HEK293T (cell line): ENCODE results near the gene PLEKHA6.

Experiments
- ELF4 ChIP-seq: fragments of 450-650 bp; IDR thresholded peaks from 2 replicates; pipeline ENCODE4 v1.6.1; 2017; ENCODE audit warnings: antibody characterized with exemption
- FOXK2 ChIP-seq: fragments of 450-650 bp; IDR thresholded peaks from 2 replicates; pipeline ENCODE4 v1.6.1; 2016; ENCODE audit warnings: mild to moderate bottlenecking
- FOXM1 ChIP-seq: fragments of 450-650 bp; IDR thresholded peaks from 2 replicates; pipeline ENCODE4 v1.6.1; 2017; ENCODE audit warnings: mild to moderate bottlenecking, borderline replicate concordance
- SP1 ChIP-seq: fragments of 450-650 bp; IDR thresholded peaks from 2 replicates; pipeline ENCODE4 v1.6.1; 2017
- SUZ12 ChIP-seq: fragments of 450-650 bp; IDR thresholded peaks from 2 replicates; pipeline ENCODE4 v1.6.1; 2016; ENCODE audit warnings: mild to moderate bottlenecking

DNA sequence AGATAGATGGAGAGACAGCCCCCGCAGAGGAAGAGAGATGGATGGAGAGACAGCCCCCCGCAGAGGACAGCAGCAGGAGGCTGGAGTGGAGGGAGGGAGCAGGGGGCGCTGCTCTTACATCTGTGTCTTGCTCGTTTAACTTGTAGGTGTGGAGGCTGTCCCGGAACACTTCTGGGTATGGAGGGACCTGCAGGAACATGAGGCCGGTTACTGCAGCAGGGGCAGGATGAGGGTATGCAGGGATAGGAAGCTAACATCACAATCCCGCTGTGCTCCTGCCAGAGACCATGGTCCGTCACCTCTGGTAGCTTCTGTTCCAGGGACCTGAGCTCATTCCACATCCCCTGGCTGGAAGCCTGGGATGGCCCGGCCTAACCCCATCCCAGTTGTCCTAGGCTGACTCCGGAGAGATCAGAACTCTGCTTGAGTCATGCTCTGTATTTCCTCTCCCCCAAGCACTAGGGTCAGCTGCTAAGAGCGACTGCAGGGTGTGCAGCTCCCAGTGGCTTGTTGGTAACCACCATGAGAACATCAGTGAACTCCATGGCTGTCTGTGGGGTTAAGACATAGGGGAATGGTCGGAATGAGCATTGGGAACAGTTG lies 109.2 kb downstream of the PLEKHA6 start:
- TF ChIP-seq SUZ12 (no peak), FOXM1 (no peak), SP1 (no peak), ELF4 (no peak), FOXK2 (no peak)
